ENCODE results near the gene ELMO1.

ELMO1 gene

DNA sequence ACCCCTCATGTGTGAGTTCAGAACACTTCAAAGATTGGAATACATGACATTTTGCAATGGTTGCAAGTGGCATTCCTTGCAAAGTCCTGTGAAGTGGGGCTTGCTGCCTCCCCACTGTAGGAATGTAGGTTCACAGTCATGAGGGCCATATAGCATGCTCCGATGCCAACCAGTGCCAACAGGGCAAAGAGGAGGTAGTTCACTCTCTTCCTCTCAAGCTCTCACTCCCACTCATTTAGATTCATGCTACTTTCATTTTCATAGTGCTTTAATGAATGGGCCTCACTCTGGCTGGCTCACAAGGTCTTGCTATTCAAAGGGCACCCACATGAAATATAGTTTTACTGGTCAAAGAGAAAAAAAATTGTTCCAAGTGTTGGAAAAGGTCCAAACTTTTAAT is 554.5 kb downstream of the ELMO1 start:
- no peak for TF ChIP-seq POLR2A (IDR thresholded peaks at IDR 0.05; ENCODE audit: low read depth, low read length)
- no peak for TF ChIP-seq POLR2AphosphoS5 (IDR thresholded peaks at IDR 0.05; ENCODE audit: low read depth, low read length)
- TF ChIP-seq TAF1 (IDR thresholded peaks at IDR 0.05; ENCODE audit: borderline replicate concordance, low read depth, low read length) = no peak
- no peak for DNase-seq (ENCODE audit: insufficient read length)
- no peak for FAIRE-seq

DNA sequence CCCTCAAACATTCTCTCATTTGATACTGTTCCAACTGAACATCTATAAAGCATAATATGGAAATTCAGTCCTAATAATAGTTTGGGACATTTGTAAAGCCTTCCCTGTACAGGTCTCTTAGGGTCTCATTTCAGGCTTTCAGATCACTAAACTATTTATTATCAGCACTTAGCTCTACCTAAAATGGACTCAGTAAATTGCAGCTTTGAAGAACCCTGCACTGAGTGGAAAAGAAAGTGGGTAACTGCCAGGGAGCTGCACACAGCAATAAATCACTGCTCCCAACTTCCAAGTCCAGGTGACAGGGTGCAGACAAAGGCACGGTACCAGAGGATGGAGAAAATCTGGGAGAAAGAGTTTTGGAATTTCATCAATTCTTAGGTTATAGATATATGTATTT is 559.5 kb downstream of the ELMO1 start:
- DNase-seq (ENCODE audit: insufficient read length) (no peak), FAIRE-seq (no peak)
- no peak for TF ChIP-seq POLR2AphosphoS5 (IDR thresholded peaks at IDR 0.05; ENCODE audit: low read depth, low read length)
- TF ChIP-seq POLR2A (IDR thresholded peaks at IDR 0.05; ENCODE audit: low read depth, low read length) = no peak
- TF ChIP-seq TAF1 (IDR thresholded peaks at IDR 0.05; ENCODE audit: borderline replicate concordance, low read depth, low read length) = no peak

DNA sequence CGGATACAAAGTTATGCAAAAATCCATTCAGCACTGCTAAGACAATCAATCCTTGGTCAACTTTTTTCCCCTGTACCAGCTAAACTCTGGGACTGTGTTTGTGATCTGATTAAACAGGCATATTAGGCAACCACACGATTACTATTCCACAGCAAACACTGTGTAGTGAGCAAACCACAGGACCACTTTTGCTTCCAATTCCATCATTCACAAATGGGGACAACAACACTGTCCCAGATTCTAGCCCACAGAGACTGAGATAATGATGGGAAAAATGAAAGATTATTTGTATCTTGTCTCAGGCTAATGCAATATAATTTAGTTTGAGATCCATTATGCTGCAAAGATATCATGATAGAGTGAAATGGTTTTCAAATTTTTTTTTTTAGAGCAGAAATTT is 560.7 kb downstream of the ELMO1 start:
- FAIRE-seq = no peak
- TF ChIP-seq TAF1 (IDR thresholded peaks at IDR 0.05; ENCODE audit: borderline replicate concordance, low read depth, low read length) (no peak), POLR2A (IDR thresholded peaks at IDR 0.05; ENCODE audit: low read depth, low read length) (no peak)
- no peak for DNase-seq (ENCODE audit: insufficient read length)

DNA sequence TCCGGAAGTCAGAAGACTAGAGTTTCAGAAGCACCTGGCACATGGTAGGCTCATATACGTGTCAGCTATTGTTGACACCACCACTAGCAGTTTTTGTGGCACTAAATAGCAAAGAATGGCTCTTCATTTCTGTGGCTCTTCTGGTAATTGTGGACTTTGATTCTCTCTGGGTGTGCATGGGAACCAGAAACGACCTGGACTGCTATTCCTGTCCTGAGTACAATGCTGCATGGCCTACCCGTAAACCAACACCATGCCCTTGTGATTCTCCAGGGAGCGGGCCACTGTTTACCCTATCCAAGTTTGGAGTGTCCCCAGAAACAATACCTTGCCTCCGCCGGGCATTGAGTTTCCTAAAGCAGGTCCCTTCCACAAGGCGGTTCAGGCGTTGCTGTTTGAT is 561.4 kb downstream of the ELMO1 start:
- FAIRE-seq (no peak), DNase-seq (ENCODE audit: insufficient read length) (no peak)
- TF ChIP-seq POLR2AphosphoS5 (IDR thresholded peaks at IDR 0.05; ENCODE audit: low read depth, low read length) (no peak), POLR2A (IDR thresholded peaks at IDR 0.05; ENCODE audit: low read depth, low read length) (no peak), TAF1 (IDR thresholded peaks at IDR 0.05; ENCODE audit: borderline replicate concordance, low read depth, low read length) (no peak)

DNA sequence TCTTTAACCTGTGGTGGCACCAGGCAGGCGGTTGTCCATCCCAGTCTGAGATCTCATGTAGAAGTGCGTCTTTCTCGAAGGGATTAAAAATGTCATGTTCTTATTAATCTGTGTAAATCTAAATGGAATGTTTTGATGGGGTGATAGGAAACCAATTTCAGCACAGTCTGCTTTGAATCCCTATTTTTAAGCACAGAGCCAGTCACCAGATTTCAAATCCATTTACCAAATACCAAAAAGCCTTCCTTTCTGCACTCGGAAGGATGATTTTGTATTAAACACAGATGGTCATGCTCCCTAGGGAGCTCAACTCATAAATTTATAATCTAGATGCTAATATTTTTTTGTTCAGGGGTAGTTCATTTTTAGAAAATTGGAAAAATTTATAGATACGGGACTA is 563.8 kb downstream of the ELMO1 start:
- no peak for TF ChIP-seq POLR2A (IDR thresholded peaks at IDR 0.05; ENCODE audit: low read depth, low read length)
- TF ChIP-seq POLR2AphosphoS5 (IDR thresholded peaks at IDR 0.05; ENCODE audit: low read depth, low read length) = no peak
- TF ChIP-seq TAF1 (IDR thresholded peaks at IDR 0.05; ENCODE audit: borderline replicate concordance, low read depth, low read length) = no peak
- FAIRE-seq = no peak
- DNase-seq (ENCODE audit: insufficient read length) = no peak

DNA sequence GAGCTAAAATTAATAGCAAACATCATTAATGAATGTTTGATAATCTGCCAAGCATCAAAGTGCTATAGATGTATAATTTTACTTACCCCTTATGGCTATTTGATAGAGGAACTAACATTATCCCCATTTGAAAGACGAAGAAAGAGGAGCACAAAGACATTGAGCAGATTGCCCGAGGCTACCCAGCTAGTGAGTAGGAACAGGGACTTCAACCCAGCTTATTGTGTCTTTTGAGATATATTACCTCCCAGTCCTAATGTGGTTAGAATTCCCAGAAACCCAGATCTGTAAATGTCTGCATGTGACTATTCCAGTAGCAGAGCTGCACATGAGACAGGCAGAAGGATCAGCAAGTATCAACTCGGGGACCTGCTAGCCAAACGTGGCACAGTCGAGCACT is 564.3 kb downstream of the ELMO1 start:
- DNase-seq (ENCODE audit: insufficient read length) (no peak), FAIRE-seq (no peak)
- no peak for TF ChIP-seq POLR2AphosphoS5 (IDR thresholded peaks at IDR 0.05; ENCODE audit: low read depth, low read length)
- no peak for TF ChIP-seq POLR2A (IDR thresholded peaks at IDR 0.05; ENCODE audit: low read depth, low read length)
- TF ChIP-seq TAF1 (IDR thresholded peaks at IDR 0.05; ENCODE audit: borderline replicate concordance, low read depth, low read length) = no peak

DNA sequence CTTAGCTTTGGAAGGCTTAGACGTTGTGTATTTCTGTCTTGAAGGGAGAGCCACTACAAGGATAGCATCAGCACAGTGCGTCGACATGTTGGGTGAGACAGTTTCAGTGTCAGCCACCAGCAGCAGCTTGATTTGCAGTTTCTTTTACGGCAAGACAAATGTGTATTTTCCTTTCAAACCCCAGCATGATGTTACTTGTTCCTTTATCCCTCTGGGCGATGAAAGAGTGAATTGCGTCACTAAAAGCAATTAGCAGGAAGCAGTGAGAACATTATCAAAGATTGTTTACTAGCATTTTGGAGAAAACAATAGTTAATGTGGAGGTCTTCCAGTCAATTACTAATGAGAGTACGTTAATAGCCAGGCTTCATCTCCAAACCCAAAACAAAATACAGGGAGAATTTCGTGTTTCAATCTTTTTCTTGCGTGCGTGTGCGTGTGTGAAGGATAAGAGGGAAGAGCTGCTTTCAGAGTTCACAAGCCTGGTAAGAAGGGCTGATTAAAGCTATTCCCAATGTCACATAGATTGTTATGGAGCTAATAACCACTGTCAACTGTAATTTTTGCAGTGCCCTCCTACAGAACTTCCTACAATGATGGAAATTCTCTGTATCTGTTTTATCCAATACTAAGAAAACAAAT is 567.3 kb downstream of the ELMO1 start:
- DNase-seq (ENCODE audit: insufficient read length) (no peak), FAIRE-seq (no peak)

DNA sequence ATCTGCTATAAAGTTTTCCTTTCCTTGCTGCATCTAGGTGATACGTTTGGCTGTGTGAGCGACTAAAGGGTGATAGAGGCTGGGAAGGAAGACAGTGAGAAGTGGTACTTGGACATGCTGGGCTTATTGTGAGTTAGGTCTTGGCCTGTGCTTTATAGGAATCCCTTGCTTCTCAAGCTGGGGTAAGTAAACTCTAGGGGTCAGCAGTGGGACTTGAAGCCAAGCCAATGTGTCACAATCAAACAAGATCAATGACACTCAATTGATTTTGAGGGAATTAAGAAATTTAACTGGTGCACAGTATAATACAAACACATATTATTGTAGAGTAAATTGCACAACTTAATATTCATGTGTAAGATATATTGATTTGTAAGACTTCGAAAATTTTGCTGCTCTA is 568.6 kb downstream of the ELMO1 start:
- FAIRE-seq = no peak
- no peak for DNase-seq (ENCODE audit: insufficient read length)
- no peak for TF ChIP-seq POLR2A (IDR thresholded peaks at IDR 0.05; ENCODE audit: low read depth, low read length)

More for the DNA sequence above, 567.3 kb downstream of the ELMO1 start:
- TF ChIP-seq POLR2A (IDR thresholded peaks at IDR 0.05; ENCODE audit: low read depth, low read length) (no peak), TAF1 (IDR thresholded peaks at IDR 0.05; ENCODE audit: borderline replicate concordance, low read depth, low read length) (no peak), POLR2AphosphoS5 (IDR thresholded peaks at IDR 0.05; ENCODE audit: low read depth, low read length) (no peak)

DNA sequence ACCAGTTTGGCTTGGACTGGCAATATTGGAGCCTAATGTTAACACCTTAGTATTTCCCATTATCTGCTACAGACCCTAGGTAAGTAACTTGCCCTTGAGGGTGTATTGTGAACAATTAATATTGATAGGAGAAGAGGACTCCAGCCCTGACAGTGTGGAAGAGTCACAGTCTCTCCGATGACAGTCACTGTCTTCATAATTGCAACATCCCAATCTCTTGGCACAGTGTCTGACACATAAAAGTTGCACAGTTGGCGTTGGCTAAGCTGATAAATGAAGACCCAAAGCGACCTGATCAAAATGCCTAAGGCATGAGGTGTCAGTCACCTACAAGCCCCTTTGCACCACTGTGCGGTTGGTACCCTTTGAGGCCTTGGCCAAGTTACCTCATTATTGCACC is 569.6 kb downstream of the ELMO1 start:
- DNase-seq (ENCODE audit: insufficient read length) = no peak
- FAIRE-seq = no peak
- TF ChIP-seq TAF1 (IDR thresholded peaks at IDR 0.05; ENCODE audit: borderline replicate concordance, low read depth, low read length) (no peak), POLR2AphosphoS5 (IDR thresholded peaks at IDR 0.05; ENCODE audit: low read depth, low read length) (no peak), POLR2A (IDR thresholded peaks at IDR 0.05; ENCODE audit: low read depth, low read length) (no peak)

DNA sequence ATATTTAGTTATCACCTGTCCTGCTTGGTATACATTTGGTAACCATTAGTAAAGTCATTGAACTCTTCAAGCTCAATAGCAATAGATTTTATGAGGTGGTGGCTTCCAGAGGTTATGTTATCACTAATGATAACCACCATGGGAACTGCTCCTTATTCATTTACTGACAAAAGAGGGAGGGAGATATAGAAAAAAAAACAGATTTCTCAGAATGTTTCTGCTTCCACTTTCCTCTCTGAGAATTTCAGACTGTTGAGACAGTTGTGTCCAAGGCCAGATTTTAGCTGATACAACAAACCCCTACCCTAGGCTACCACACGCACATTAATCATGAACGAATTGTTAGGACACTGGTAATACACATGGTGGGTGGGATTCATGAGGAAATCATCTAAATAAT is 570.4 kb downstream of the ELMO1 start:
- DNase-seq (ENCODE audit: insufficient read length) = no peak
- no peak for FAIRE-seq
- TF ChIP-seq TAF1 (IDR thresholded peaks at IDR 0.05; ENCODE audit: borderline replicate concordance, low read depth, low read length) (no peak), POLR2A (IDR thresholded peaks at IDR 0.05; ENCODE audit: low read depth, low read length) (no peak), POLR2AphosphoS5 (IDR thresholded peaks at IDR 0.05; ENCODE audit: low read depth, low read length) (no peak)

DNA sequence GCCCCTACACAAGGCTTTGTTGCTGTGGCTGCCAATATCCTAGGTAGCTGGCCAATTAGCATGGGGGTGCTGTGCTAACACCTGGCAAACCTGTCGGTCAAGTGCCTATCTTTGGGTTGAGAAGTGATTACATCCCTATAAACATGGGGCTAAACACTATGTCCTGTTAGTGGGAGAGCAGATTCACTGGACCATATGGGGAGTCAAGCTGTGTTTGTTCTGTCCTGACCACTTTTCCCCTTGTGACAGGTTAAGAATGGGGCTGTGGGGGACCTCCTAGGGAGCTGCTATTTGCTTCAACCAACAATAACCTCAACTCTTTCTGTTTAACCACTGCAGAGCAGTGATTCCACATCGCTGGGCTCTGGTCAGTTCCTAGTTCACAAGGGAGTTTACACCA is 572.9 kb downstream of the ELMO1 start:
- FAIRE-seq (no peak), DNase-seq (ENCODE audit: insufficient read length) (no peak)
- TF ChIP-seq POLR2A (IDR thresholded peaks at IDR 0.05; ENCODE audit: low read depth, low read length) = no peak
- no peak for TF ChIP-seq POLR2AphosphoS5 (IDR thresholded peaks at IDR 0.05; ENCODE audit: low read depth, low read length)
- no peak for TF ChIP-seq TAF1 (IDR thresholded peaks at IDR 0.05; ENCODE audit: borderline replicate concordance, low read depth, low read length)

DNA sequence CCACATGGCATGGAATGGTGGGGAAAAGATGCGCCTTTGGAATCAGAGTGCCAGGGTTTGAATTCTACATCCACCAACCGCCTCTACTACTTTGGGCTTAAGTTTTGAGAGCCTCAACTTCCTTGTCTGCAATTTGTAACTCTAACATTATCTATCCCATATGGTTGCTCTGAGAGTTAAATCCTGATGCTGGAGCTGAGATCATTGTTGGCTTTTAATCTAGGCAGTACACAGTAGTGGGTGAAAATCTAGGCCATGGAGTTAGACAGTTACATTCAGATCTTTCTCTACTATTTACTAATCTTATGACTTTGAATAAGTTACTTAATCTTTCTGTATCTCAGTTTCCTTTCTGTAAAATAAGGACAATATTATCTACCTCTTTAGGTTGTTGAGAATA is 574.6 kb downstream of the ELMO1 start:
- TF ChIP-seq TAF1 (IDR thresholded peaks at IDR 0.05; ENCODE audit: borderline replicate concordance, low read depth, low read length) (no peak), POLR2A (IDR thresholded peaks at IDR 0.05; ENCODE audit: low read depth, low read length) (no peak), POLR2AphosphoS5 (IDR thresholded peaks at IDR 0.05; ENCODE audit: low read depth, low read length) (no peak)
- FAIRE-seq (no peak), DNase-seq (ENCODE audit: insufficient read length) (no peak)

DNA sequence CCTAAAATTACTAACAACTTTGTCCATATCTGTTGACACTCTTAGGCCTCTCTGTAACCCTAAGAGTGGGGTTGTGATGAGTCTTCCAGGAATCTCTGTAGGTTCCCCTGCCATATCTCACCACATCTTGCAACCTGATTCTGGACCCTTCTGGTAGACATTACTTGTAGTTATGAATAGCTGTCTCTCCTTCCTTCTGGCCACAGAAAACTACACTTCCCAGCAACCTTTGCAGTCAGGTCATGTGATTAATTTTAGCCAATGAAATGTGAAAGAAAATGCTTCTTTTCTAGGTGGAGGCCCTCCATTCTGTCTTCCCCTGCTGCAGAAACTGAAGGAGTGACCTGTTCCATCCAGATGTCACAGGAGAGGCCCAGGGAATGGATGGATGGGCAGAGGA is 576.8 kb downstream of the ELMO1 start:
- no peak for DNase-seq (ENCODE audit: insufficient read length)
- FAIRE-seq = no peak
- TF ChIP-seq TAF1 (IDR thresholded peaks at IDR 0.05; ENCODE audit: borderline replicate concordance, low read depth, low read length) (no peak), POLR2AphosphoS5 (IDR thresholded peaks at IDR 0.05; ENCODE audit: low read depth, low read length) (no peak), POLR2A (IDR thresholded peaks at IDR 0.05; ENCODE audit: low read depth, low read length) (no peak)

Data from GM12892 (cell line).